Measurements from ENCODE around the gene RTP5. TPM values are rescaled to one million over a fixed set of nuclear protein-coding genes. Genes with fewer than 3 reads are reported as not detected.
"Not testable (repeated sequence)": the region's sequence is repeated elsewhere in the genome, so short reads cannot be mapped to it uniquely, and the experiment has no call there.

RTP5 gene
- total RNA-seq, 8 experiments from 2014 or later: 0.07 to 1.5 (median 0.42) TPM

GRCh38 chr2:241902357-241902991 is 32.9 kb downstream of the RTP5 start:
- peaks cover 4 to 7% of the 10 kb centered on the region in 2 donors for H3K4me1 ChIP-seq (replicated peaks in 1 of 2)
- WGBS, 10 experiments: 48 to 76% methylated on average over 7 to 8 of the region's 48 CpGs; no CpG with 5 or more reads in 8 of the 10 experiments
- H3K4me3 ChIP-seq: no peak overlapping the region
- no peak overlapping the region for H3K27ac ChIP-seq
- in situ Hi-C loops (cut with MboI; ENCODE audit: low pct_unique_long_range_greater_than_20kb in 2 of 9, low sequenced_read_pairs in 9 of 9, unreplicated experiment in 9 of 9): no loop called here
- ATAC-seq (replicated peaks in 6 of 8): peak in 5 of 8 experiments; percentile 18 to 48 (median 35)

- in situ Hi-C loops (cut with MboI; ENCODE audit: low pct_unique_long_range_greater_than_20kb in 2 of 9, low sequenced_read_pairs in 9 of 9, unreplicated experiment in 9 of 9): no loop called here
- peak in 3 of 8 experiments; percentile 15 to 29 (median 23) for ATAC-seq (replicated peaks in 6 of 8)
- Histone ChIP-seq H3K27ac (no peak overlapping the region), H3K4me1 (replicated peaks in 1 of 2) (peaks cover 4 to 7% of the 10 kb centered on the region in 2 donors), H3K4me3 (no peak overlapping the region)
- WGBS, 10 experiments: 40 to 100% (median 92%) methylated on average over 1 to 7 of the region's 40 CpGs; no CpG with 5 or more reads in 5 of the 10 experiments
Observed at GRCh38 chr2:241903121-241904010, 33.8 kb downstream of the RTP5 start.

GRCh38 chr2:241904011-241904718 is 34.6 kb downstream of the RTP5 start:
- in situ Hi-C loops (cut with MboI; ENCODE audit: low pct_unique_long_range_greater_than_20kb in 2 of 9, low sequenced_read_pairs in 9 of 9, unreplicated experiment in 9 of 9): no loop called here
- 76 to 100% (median 95%) methylated on average over 2 to 8 of the region's 19 CpGs; no CpG with 5 or more reads in 6 of the 10 experiments for WGBS, 10 experiments
- H3K4me3 ChIP-seq: no peak overlapping the region
- no peak for ATAC-seq (replicated peaks in 6 of 8)
- H3K4me1 ChIP-seq (replicated peaks in 1 of 2): peaks cover under 1 to 6% of the 10 kb centered on the region in 2 donors
- H3K27ac ChIP-seq: no peak overlapping the region

GRCh38 chr2:241904791-241905710 is 35.5 kb downstream of the RTP5 start:
- peaks cover 0 to 2% of the 10 kb centered on the region in 2 donors for H3K4me1 ChIP-seq (replicated peaks in 1 of 2)
- WGBS, 10 experiments: 75 to 100% (median 91%) methylated on average over 1 to 13 of the region's 29 CpGs; no CpG with 5 or more reads in 4 of the 10 experiments
- in situ Hi-C loops (cut with MboI; ENCODE audit: low pct_unique_long_range_greater_than_20kb in 2 of 9, low sequenced_read_pairs in 9 of 9, unreplicated experiment in 9 of 9): no loop called here
- H3K4me3 ChIP-seq: no peak overlapping the region
- no peak overlapping the region for H3K27ac ChIP-seq
- no peak for ATAC-seq (replicated peaks in 6 of 8)

GRCh38 chr2:241905716-241906377 is 36.3 kb downstream of the RTP5 start:
- no peak overlapping the region for H3K4me3 ChIP-seq
- peaks cover 0 to 2% of the 10 kb centered on the region in 2 donors for H3K4me1 ChIP-seq (replicated peaks in 1 of 2)
- no peak overlapping the region for H3K27ac ChIP-seq
- in situ Hi-C loops (cut with MboI; ENCODE audit: low pct_unique_long_range_greater_than_20kb in 2 of 9, low sequenced_read_pairs in 9 of 9, unreplicated experiment in 9 of 9): no loop called here
- WGBS, 10 experiments: 50 to 96% (median 77%) methylated on average over 2 to 7 of the region's 14 CpGs; no CpG with 5 or more reads in 5 of the 10 experiments
- ATAC-seq (replicated peaks in 6 of 8): no peak

GRCh38 chr2:241906378-241906770 is 36.8 kb downstream of the RTP5 start:
- ATAC-seq (replicated peaks in 6 of 8); H3K4me3 ChIP-seq; H3K27ac ChIP-seq; in situ Hi-C loops (cut with MboI; ENCODE audit: low pct_unique_long_range_greater_than_20kb in 2 of 9, low sequenced_read_pairs in 9 of 9, unreplicated experiment in 9 of 9); H3K4me1 ChIP-seq (replicated peaks in 1 of 2): not testable (repeated sequence)
- 68 to 100% (median 98%) methylated on average over 1 to 4 of the region's 5 CpGs; no CpG with 5 or more reads in 4 of the 10 experiments for WGBS, 10 experiments

- H3K4me3 ChIP-seq: no peak overlapping the region
- H3K4me1 ChIP-seq (replicated peaks in 1 of 2): peaks cover 0 to 2% of the 10 kb centered on the region in 2 donors
- 72 to 100% (median 88%) methylated on average over 5 to 16 of the region's 18 CpGs for WGBS, 10 experiments
- in situ Hi-C loops (cut with MboI; ENCODE audit: low pct_unique_long_range_greater_than_20kb in 2 of 9, low sequenced_read_pairs in 9 of 9, unreplicated experiment in 9 of 9): no loop called here
- no peak overlapping the region for H3K27ac ChIP-seq
- no peak for ATAC-seq (replicated peaks in 6 of 8)
Observed at GRCh38 chr2:241906826-241907570, 37.5 kb downstream of the RTP5 start.

- H3K27ac ChIP-seq; H3K4me1 ChIP-seq (replicated peaks in 1 of 2); ATAC-seq (replicated peaks in 6 of 8); H3K4me3 ChIP-seq; in situ Hi-C loops (cut with MboI; ENCODE audit: low pct_unique_long_range_greater_than_20kb in 2 of 9, low sequenced_read_pairs in 9 of 9, unreplicated experiment in 9 of 9): not testable (repeated sequence)
- 73 to 100% (median 90%) methylated on average over 1 to 7 of the region's 7 CpGs; no CpG with 5 or more reads in 2 of the 10 experiments for WGBS, 10 experiments
Observed at GRCh38 chr2:241907831-241908230, 38.3 kb downstream of the RTP5 start.

GRCh38 chr2:241908686-241909420 is 39.3 kb downstream of the RTP5 start:
- in situ Hi-C loops (cut with MboI; ENCODE audit: low pct_unique_long_range_greater_than_20kb in 2 of 9, low sequenced_read_pairs in 9 of 9, unreplicated experiment in 9 of 9): no loop called here
- H3K4me3 ChIP-seq: no peak overlapping the region
- no peak overlapping the region for H3K27ac ChIP-seq
- no peak for ATAC-seq (replicated peaks in 6 of 8)
- 50 to 100% (median 89%) methylated on average over 1 to 9 of the region's 26 CpGs; no CpG with 5 or more reads in 5 of the 10 experiments for WGBS, 10 experiments
- no peaks in the 10 kb centered on the region for H3K4me1 ChIP-seq (replicated peaks in 1 of 2)

GRCh38 chr2:241909769-241910168 is 40.2 kb downstream of the RTP5 start:
- no peak overlapping the region for H3K4me3 ChIP-seq
- in situ Hi-C loops (cut with MboI; ENCODE audit: low pct_unique_long_range_greater_than_20kb in 2 of 9, low sequenced_read_pairs in 9 of 9, unreplicated experiment in 9 of 9): no loop called here
- H3K27ac ChIP-seq: no peak overlapping the region

More at GRCh38 chr2:241909769-241910168, 40.2 kb downstream of the RTP5 start:
- ATAC-seq (replicated peaks in 6 of 8): no peak
- WGBS, 10 experiments: 67 to 98% (median 84%) methylated on average over 1 to 6 of the region's 12 CpGs
- H3K4me1 ChIP-seq (replicated peaks in 1 of 2): no peaks in the 10 kb centered on the region

Data from motor neuron (in vitro differentiated cells).